A549 (cell line): ENCODE data around the gene HAAO. TPM values are rescaled to one million over a fixed set of nuclear protein-coding genes. Genes with fewer than 3 reads are reported as not detected.

Experiments used
- ATAC-seq, 2 experiments: fragments of 200-7000 bp in 1 of 2; fragments of >200 bp in 1 of 2; cut with Nextera tagmentation in 1 of 2; cut with Tn5 transposase in 1 of 2; 3 replicates each; pipeline versions ENCODE4 v1.8.0 to v1.9.1; 2018 to 2020; ENCODE audit warnings: mild to moderate bottlenecking in 1 of 2, moderate library complexity in 1 of 2
- CTCF ChIA-PET: fragments of 300-600 bp; sonication (Branson Sonifier 250); formaldehyde crosslinking; extraction: SDS; loops from one replicate; lab custom pipeline; 2021; ENCODE audit warnings: antibody characterized with exemption, inconsistent platforms; lab: Yijun Ruan, JAX
- POLR2A ChIA-PET: fragments of 350-600 bp; formaldehyde crosslinking; extraction: SDS; loops from one replicate; lab custom pipeline; 2021; ENCODE audit warnings: antibody characterized with exemption, inconsistent platforms; lab: Yijun Ruan, JAX
- DNase-seq, 2 experiments: peaks; one replicate each; pipeline versions ENCODE4 v3.0.0 to v3.0.0-alpha.2; 2011 to 2016; ENCODE audit warnings: low read depth in 1 of 2, low spot score in 1 of 2
- FAIRE-seq: peaks from 2 replicates; lab custom pipeline; 2011; peaks lifted over from hg19 to GRCh38; lab: Jason Lieb, UNC
- H3K27ac ChIP-seq, 2 experiments: fragments of >200 bp; sonication (Bioruptor Twin); formaldehyde crosslinking; 3 replicates each; pipeline ENCODE4 v1.5.1; 2016 to 2017
- H3K4me1 ChIP-seq: fragments of >200 bp; sonication (Bioruptor Twin); formaldehyde crosslinking; 3 replicates; pipeline ENCODE4 v1.6.1; 2016
- H3K4me2 ChIP-seq: fragments of >200 bp; sonication (Bioruptor Twin); formaldehyde crosslinking; 3 replicates; pipeline ENCODE4 v1.6.1; 2016
- H3K4me3 ChIP-seq: fragments of >200 bp; sonication (Bioruptor Twin); formaldehyde crosslinking; 3 replicates; pipeline ENCODE4 v1.5.1; 2016
- H3K9me3 ChIP-seq: fragments of >200 bp; sonication (Bioruptor Twin); formaldehyde crosslinking; 3 replicates; pipeline ENCODE4 v1.6.1; 2016
- ATOH8 ChIP-seq: fragments of 250-450 bp; sonication (Bioruptor Pico); IDR thresholded peaks from 2 replicates; pipeline ENCODE4 v1.5.0; 2020; ENCODE audit warnings: low read depth, mild to moderate bottlenecking, moderate library complexity
- BCL3 ChIP-seq: fragments of >200 bp; sonication (Bioruptor Twin); formaldehyde crosslinking; IDR thresholded peaks from 3 replicates; pipeline ENCODE4 v1.6.1; 2016
- CHD4 ChIP-seq: fragments of 200-600 bp; sonication (generic); IDR thresholded peaks from 2 replicates; pipeline ENCODE4 v1.6.1; 2016; ENCODE audit warnings: antibody characterized with exemption, mild to moderate bottlenecking, borderline replicate concordance
- E2F6 ChIP-seq: IDR thresholded peaks from 2 replicates; pipeline ENCODE4 v1.6.1; 2012; ENCODE audit warnings: low read depth, borderline replicate concordance
- GATA3 ChIP-seq: IDR thresholded peaks from 2 replicates; pipeline ENCODE4 v1.6.1; 2012; ENCODE audit warnings: borderline replicate concordance
- KDM1A ChIP-seq: fragments of 200-600 bp; sonication (generic); IDR thresholded peaks from 2 replicates; pipeline ENCODE4 v1.6.1; 2016; ENCODE audit warnings: low read depth, mild to moderate bottlenecking
- NPAS2 ChIP-seq: fragments of 250-450 bp; sonication (Bioruptor Pico); IDR thresholded peaks from 2 replicates; pipeline ENCODE4 v1.8.0; 2022; ENCODE audit warnings: mild to moderate bottlenecking, moderate library complexity, borderline replicate concordance
- NR3C1 ChIP-seq: fragments of >200 bp; sonication (Bioruptor Twin); formaldehyde crosslinking; IDR thresholded peaks from 3 replicates; pipeline ENCODE4 v1.6.1; 2017
- PBX3 ChIP-seq: IDR thresholded peaks from 2 replicates; pipeline ENCODE4 v1.6.1; 2012
- POLR2AphosphoS2 ChIP-seq: conservative IDR thresholded peaks from 2 replicates; pipeline ENCODE4 v1.6.1; 2012; ENCODE audit warnings: low read length, improper control_type of control experiment, inconsistent platforms
- RARB ChIP-seq: fragments of 250-450 bp; sonication (Bioruptor Pico); IDR thresholded peaks from 2 replicates; pipeline ENCODE4 v1.8.0; 2021; ENCODE audit warnings: mild to moderate bottlenecking, moderate library complexity
- REST ChIP-seq: fragments of 200-600 bp; sonication (generic); IDR thresholded peaks from 2 replicates; pipeline ENCODE4 v1.6.1; 2016; ENCODE audit warnings: antibody characterized with exemption, mild to moderate bottlenecking, moderate library complexity
- RFX5 ChIP-seq: fragments of 450-650 bp; IDR thresholded peaks from 2 replicates; pipeline ENCODE4 v1.7.1; 2014; ENCODE audit warnings: antibody characterized with exemption, mild to moderate bottlenecking, moderate library complexity
- RNF2 ChIP-seq: fragments of 200-600 bp; sonication (generic); IDR thresholded peaks from 2 replicates; pipeline ENCODE4 v1.6.1; 2016; ENCODE audit warnings: low read depth, mild to moderate bottlenecking, antibody characterized with exemption, moderate library complexity, borderline replicate concordance
- SMC3 ChIP-seq: fragments of >200 bp; sonication (Bioruptor Twin); formaldehyde crosslinking; IDR thresholded peaks from 3 replicates; pipeline ENCODE4 v1.6.1; 2018; ENCODE audit warnings: inconsistent platforms
- ZFP36 ChIP-seq: fragments of 450-650 bp; IDR thresholded peaks from 2 replicates; pipeline ENCODE4 v1.6.1; 2014; ENCODE audit warnings: borderline replicate concordance; ENCODE audit not compliant: partially characterized antibody
- ZNF302 ChIP-seq: fragments of 250-450 bp; sonication (Bioruptor Pico); IDR thresholded peaks from 2 replicates; pipeline ENCODE4 v1.9.0; 2021; ENCODE audit warnings: inconsistent platforms, mild to moderate bottlenecking, moderate library complexity
- WGBS: methylation state at CpG from one replicate; pipeline ENCODE4 v1.1.6; 2017; ENCODE audit errors: missing lambda C conversion rate; 5-methylcytosine and 5-hydroxymethylcytosine counted together
- polyA plus RNA-seq, 4 experiments: library from polyadenylated mRNA; depleted of rRNA in 3 of 4; stranded (reverse); fragments of >200 nt; fragmentation: RNase III in 1 of 4; extraction: RNeasy Plus Mini Kit Qiagen cat#74134 plus additional on column Dnase treatment in 1 of 4; gene quantifications; 2 replicates in 3 of 4; 3 replicates in 1 of 4; pipeline ENCODE4 v1.2.3, GENCODE V29; 2011 to 2017

The HAAO gene
- polyA plus RNA-seq, 2 of the 4 experiments (the other 2 are of a cell fraction): not detected

GRCh38 chr2:42775810-42776209, 16.6 kb downstream of the HAAO start:
- Histone ChIP-seq H3K4me2 (no peak overlapping the region), H3K27ac (no peak overlapping the region), H3K4me3 (no peak overlapping the region), H3K4me1 (no peaks in the 10 kb centered on the region), H3K9me3 (peaks cover 6% of the 10 kb centered on the region; the same call in 1 of the 3 replicates)
- DNase-seq (no peak), FAIRE-seq (no peak), ATAC-seq (no peak)
- 58% methylated on average over 3 of the region's 3 CpGs for WGBS
- CTCF ChIA-PET: interaction anchor here (0.6 to 1.0 kb wide), 3 partner anchors 12 to 360 kb away, joined by 3 to 4 read pairs (median 3); partner anchors contain the start of gene OXER1
- TF ChIP-seq PBX3: no peak
- no peak for TF ChIP-seq POLR2AphosphoS2
- POLR2A ChIA-PET: no interaction called here

- CTCF ChIA-PET: interaction anchor here (0.6 to 1.1 kb wide), 4 partner anchors 9 to 360 kb away, joined by 3 to 4 read pairs (median 3); partner anchors contain the start of gene OXER1
These were observed 17.2 kb downstream of the HAAO start for GRCh38 chr2:42775186-42775585.

More at GRCh38 chr2:42775186-42775585, 17.2 kb downstream of the HAAO start:
- no peak for ATAC-seq
- H3K4me1 ChIP-seq: no peaks in the 10 kb centered on the region
- FAIRE-seq: no peak
- 47% methylated on average over 2 of the region's 2 CpGs for WGBS
- no peak for TF ChIP-seq ATOH8 (CRISPR knock-in tag)
- no peak for TF ChIP-seq RFX5
- TF ChIP-seq REST: no peak
- no peak for TF ChIP-seq ZNF302 (CRISPR knock-in tag)
- no peak for TF ChIP-seq RNF2
- no peak for TF ChIP-seq KDM1A
- no peak for TF ChIP-seq NPAS2 (CRISPR knock-in tag)
- TF ChIP-seq RARB (CRISPR knock-in tag): no peak
- no peak for TF ChIP-seq ZFP36
- TF ChIP-seq CHD4: no peak
- TF ChIP-seq GATA3: no peak
- no peak for TF ChIP-seq NR3C1
- no peak for TF ChIP-seq E2F6
- no peak for TF ChIP-seq BCL3
- no peak for TF ChIP-seq SMC3
- POLR2A ChIA-PET: no interaction called here
- H3K4me3 ChIP-seq: no peak overlapping the region
- no peak overlapping the region for H3K4me2 ChIP-seq
- H3K27ac ChIP-seq: no peak overlapping the region
- no peak for DNase-seq
- peaks cover 6% of the 10 kb centered on the region; the same call in 1 of the 3 replicates for H3K9me3 ChIP-seq
